ENCODE results near the gene FBXL7. TPM values are rescaled to one million over a fixed set of nuclear protein-coding genes. Genes with fewer than 3 reads are reported as not detected.

FBXL7 gene
- 2.0 TPM for total RNA-seq

DNA sequence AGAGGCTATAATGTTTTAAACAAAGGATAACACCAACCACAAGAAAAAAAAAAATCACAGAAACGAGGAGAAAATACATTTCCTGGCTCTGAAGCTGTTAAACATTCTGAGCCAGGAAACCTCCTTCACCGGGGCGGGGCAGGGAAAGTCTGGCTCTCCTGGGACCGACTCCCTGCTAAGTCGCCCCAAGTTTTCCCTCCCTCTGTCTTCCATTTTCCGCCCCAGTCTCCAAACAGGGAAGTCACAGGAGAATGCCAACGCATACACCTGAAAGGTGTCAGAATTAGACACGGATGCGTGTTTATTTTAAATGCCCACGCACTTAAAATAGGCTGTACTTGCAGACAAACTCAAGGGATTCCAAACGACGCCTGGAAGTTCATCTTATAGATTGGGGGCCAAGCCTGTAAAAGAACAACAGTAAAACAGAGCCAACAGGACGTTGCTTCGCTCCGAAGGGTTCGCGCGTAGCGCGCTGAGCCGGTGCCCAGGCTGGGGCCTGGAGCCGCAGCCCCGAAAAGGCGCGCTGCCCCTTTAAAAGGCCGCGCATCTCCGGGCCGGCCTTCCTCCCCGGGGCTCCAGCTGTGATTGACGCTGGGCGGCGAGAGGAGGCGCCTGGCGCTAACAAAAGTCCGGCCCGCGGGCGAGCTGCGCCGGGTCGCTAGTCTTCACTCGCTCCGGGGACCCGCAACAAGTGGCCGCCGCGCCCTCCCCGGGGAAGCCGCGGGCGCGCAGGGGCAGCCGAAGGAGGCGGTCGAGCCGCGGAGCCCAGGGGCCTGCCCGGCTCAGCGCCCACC, at the start of gene FBXL7:
Gene FBXL7 (plus strand): TSS at position 653 of the 797 bp plus-strand sequence.
- peak; percentile 84 for ATAC-seq

DNA sequence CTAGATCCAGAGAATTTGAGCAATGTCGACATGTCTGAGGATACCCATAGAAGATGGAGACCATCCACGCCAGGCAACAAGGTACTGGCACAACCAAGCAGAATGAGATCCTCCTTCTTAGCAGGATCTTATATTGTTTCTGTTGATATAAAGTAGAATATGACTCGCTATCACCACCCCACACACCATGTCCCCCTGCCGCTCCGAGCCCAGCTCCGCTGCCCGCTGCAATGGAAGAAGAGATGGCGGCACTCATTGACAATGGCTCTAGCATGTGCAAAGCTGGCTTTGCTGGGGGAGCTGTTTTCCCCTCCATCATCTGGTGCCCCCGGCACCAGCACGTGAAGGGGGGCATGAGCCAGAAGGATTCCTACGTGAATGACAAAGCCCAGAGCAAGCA, 49.5 kb upstream of the FBXL7 start:
- ATAC-seq = no peak

DNA sequence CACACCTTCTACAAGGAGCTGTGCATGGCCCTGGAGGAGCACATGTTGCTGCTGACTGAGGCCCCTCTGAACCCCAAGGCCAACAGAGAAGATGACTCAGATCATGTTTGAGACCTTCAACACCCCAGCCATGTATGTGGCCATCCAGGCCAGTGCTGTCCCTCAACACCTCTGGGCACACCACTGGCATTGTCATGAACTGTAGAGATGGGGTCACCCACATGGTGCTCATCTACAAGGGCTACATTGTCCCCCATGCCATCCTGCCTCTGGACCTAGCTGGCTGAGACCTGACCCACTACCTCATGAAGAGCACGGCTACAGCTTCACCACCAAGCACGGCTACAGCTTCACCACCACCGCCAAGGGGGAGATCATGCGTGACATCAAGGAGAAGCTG, 49.0 kb upstream of the FBXL7 start:
- ATAC-seq = no peak

- no peak for ATAC-seq
Measured at GRCh38 chr5:15452030-15452429, 48.0 kb upstream of the FBXL7 start.

GRCh38 chr5:15452781-15453180, 47.2 kb upstream of the FBXL7 start:
- no peak for ATAC-seq

- no peak for ATAC-seq
Measured at GRCh38 chr5:15459200-15459599, 40.8 kb upstream of the FBXL7 start.

- no peak for ATAC-seq
Measured at GRCh38 chr5:15463231-15463980, 36.6 kb upstream of the FBXL7 start.

GRCh38 chr5:15472116-15472515, 27.9 kb upstream of the FBXL7 start:
- ATAC-seq = no peak

DNA sequence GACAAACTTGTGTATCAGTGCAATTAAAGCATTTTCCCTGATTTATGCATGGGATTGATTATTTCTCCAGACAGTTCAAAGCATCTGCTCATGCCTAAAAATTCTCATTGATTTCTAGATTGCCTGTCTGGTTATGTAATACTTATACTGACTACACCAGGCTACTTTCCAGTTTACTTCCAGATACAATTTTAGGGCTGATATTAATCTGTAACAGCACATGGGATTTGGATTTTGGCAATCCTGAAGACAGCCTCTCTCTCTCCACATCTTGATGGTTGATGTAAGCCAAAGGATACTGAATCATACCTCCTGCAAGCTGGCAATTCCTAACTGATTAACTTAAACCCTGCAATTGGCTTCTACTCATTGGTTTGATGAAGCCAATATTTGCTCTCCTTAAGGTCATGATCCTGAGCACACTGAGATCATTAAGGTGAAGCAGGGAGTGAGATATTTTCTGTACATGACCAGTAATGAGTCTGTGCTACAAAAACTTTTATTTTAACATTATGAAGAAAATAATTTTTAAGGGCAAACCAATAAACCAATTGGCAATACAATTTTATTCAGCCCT, 25.7 kb upstream of the FBXL7 start:
- no peak for ATAC-seq

DNA sequence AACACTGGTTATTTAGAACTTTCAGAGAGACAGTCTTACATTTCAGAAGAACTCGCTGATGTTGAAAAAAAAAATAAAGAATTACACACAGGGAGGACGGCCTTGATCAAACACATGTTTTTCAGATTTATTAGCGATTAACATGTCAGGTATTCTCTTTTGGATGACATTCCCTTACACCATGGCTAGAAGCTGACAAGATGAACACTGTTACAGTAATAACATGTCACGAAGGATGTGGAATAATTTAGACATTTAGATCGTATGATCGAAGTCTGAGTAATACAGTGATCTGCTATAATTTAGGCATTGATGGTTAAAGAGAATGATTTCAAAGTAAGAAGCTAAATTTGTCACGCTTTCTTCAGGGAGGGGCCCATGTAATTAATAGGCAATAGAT, 24.6 kb upstream of the FBXL7 start:
- no peak for ATAC-seq

GRCh38 chr5:15476977-15477376, 23.0 kb upstream of the FBXL7 start:
- ATAC-seq = no peak

DNA sequence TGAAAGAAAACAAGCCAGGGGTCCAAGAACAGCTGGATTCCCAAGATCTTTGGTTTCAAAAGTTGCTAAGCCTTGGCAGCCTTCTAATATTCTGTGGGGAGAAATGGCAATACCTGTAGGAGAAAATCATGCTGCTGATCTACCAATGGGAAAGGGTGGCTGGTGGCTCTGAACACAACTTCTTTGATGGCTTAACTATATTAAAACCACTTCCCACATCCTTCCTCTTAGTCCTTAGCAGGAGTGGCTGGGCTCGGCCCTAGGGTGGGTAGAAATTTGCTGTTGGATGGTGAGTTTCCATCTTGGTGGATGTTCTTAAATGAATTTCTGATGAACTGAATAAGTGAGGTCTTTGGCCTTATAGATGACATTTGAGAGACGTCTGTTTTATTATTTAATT, 19.5 kb upstream of the FBXL7 start:
- no peak for ATAC-seq

- ATAC-seq = no peak
Measured at GRCh38 chr5:15483351-15484097, 16.5 kb upstream of the FBXL7 start.

- no peak for ATAC-seq
Measured at GRCh38 chr5:15487228-15487627, 12.8 kb upstream of the FBXL7 start.

DNA sequence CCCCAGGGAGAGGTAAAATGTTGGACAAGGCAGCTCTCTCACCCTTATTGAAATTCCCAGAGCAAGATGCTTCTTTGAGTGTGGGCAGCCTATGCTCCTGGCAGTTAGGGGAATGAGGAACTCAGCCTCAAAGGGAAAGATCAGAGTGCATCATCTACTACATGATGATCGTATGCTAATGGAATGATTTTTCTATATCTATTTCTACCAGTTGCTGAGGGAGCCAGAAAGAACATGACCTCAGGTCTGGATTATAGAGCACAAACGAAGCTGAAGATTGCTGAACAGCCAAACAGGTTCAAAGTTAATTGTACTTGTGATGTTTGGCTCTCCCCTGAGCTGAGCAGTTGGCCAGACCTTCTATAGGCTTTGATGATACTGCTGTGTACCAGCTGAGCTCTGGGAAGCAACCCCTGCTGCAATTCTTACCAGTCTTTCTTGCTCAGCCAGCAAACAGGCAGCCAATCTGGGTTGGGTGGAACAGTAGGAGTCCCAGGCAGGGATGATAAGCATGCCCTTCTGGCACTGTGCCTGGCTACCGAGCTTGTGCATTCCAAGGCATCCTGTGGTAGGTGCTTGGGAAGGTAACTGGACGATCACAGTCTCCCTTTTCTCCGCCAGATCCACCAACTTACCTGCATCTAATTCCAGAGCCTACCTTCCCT, 10.3 kb upstream of the FBXL7 start:
- peak; percentile 36 for ATAC-seq

GRCh38 chr5:15492545-15492944, 7.4 kb upstream of the FBXL7 start:
- ATAC-seq = no peak

DNA sequence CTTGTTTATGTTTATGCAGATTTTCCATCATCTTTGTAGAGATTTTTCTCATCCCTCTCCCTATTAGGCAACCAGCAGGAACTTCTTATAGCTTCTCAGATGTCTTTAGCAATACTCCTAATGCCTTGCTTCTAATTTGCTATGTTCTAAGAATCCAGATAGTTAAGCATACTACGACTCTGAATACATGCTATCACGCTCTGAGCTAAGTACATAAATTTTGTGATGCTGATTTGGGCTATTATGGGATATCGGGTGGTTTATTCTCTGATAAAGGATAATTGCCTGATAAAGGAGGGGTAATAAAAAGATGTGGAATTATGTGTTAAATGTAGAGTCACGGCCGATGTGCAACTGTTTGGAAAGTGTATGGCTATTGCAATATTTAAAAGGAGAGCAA, 6.5 kb upstream of the FBXL7 start:
- ATAC-seq = no peak

GRCh38 chr5:15495026-15495425, 5.0 kb upstream of the FBXL7 start:
- no peak for ATAC-seq

- no peak for ATAC-seq
Measured at GRCh38 chr5:15496886-15497285, 3.1 kb upstream of the FBXL7 start.

- peak; percentile 60 for ATAC-seq
Measured at GRCh38 chr5:15500325-15501001, 483 bp downstream of the FBXL7 start.

- ATAC-seq = no peak
Measured at GRCh38 chr5:15501091-15501791, 1.3 kb downstream of the FBXL7 start.
